ENCODE data around the gene IL1RAP.

Gene IL1RAP

DNA sequence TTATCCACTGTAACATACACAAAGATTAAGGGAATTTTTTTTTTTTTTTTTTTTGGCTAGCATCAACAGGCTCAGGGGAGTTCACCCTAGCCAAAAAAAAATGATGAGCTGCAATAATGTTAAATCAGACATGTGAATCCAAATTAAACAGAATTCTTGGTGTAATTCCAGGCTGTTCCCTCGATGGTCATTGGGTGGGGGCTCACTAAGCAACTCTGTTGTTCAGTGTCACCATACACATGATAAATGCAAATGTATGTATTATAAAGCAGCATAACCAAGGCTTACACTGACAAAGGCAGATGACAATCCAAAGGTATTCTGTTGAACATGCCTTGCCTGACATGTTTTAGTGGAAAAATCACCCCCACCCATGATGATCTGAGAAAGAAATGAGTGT, 29.0 kb downstream of the IL1RAP start:
- DNase-seq: no peak

DNA sequence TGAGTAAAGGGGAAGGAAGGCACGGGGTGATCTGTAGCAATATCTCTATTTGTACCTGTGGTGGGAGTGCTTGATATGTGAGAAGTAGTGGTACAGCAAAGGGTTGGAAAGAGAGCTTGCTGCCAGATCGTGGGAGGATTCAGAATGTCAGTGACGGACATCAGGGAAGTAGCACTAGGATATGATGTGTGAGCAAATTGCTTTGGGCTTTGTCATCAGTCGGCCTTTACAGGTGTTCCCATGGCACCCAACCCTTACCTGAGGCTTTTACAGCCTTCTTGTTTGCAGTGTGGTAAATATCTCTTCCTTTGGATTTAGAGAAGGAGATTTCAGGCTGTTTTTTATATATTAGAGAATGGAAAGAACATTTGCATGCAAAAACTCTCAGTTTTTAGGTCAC, 29.8 kb downstream of the IL1RAP start:
- DNase-seq: no peak

GRCh38 chr3:190545191-190545590, 31.3 kb downstream of the IL1RAP start:
- no peak for DNase-seq

DNA sequence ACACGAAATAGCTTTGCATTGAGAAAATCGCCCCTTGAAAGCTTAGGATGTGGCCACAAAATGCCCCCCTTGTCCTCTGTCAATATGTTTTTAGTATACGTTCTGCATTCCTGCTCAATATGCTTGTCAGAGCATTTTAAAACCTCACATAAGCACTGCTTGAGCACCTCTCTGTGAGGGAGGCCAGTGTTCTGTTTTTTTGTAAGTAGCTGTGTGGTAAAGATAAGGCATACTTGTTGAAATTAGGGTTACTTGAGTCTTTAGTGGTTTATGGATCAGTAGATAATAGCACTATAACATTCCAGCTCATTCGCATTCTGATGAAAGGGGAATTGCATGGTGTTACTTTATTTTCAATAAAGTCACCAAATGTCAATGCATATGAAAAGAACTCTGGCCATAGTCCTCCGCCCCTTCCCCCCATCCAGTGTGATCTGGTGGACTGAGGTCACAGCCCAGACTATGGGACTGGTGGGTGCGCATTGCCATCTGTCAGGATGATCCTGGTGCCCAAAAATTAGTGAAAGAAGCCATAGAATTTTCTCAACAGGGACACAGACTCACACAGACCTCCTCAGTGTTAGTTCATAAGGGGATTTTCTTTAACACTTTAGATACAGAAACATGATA, 33.1 kb downstream of the IL1RAP start:
- no peak for DNase-seq

- no peak for DNase-seq
Observed at GRCh38 chr3:190548031-190548656, 34.3 kb downstream of the IL1RAP start.

GRCh38 chr3:190552021-190552420, 38.1 kb downstream of the IL1RAP start:
- DNase-seq: no peak

DNA sequence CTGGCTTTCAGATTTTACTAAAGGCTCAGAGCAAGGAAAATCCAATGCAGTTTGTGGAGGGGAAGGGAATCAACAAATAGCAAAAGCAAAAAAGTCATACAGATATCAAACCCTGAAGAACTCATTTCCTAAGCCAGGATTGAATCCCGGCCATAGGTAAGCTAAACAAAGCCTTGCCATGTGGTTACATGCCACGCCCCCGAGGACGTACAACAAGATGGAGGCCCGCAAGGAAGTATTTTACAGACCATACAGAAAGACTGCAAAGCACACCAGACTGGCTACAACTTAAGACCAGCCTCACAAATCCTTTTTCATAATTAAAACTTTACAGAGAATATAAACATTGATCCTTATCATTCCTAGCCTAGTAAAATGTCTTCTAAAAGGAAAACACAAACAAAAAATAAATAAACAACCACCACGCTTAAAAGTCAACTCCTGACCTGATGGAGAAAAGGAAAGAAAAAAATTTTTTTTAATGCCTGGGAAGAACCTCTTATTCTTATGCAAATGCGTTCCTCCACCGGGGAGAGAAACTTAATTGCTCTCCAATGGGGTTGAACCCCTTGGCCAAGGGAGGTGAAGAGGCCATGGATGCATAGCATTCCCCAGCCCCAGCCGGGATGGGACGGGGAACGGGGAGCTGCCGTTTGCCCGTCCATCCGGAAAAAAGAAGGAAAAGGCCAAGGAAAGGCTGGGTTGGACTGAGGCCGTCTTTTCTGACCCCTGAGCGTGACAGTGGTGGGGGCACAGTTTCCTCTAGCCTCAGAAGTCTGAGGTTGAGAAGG, 39.3 kb downstream of the IL1RAP start:
- DNase-seq: no peak

GRCh38 chr3:190554197-190554596, 40.3 kb downstream of the IL1RAP start:
- no peak for DNase-seq

GRCh38 chr3:190556351-190556750, 42.5 kb downstream of the IL1RAP start:
- no peak for DNase-seq

DNA sequence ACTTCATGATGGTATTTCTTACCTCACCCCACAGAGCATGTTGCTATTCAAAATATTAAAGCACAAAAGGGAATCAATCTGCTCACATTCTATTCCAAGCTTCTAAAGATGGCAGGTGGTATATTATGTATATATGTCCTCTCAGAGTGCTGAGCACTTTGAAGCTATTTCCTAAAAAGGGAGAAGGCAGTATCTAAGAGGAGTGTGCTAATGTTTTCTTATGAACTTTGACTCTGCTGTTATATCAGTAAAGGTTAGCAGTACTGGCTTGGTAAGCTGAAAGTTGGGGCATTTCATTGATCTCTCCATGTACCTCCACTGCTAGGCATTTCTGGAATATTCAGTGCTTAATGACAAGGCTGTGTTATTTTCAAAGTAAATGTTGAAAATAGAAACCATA, 43.4 kb downstream of the IL1RAP start:
- no peak for DNase-seq

DNA sequence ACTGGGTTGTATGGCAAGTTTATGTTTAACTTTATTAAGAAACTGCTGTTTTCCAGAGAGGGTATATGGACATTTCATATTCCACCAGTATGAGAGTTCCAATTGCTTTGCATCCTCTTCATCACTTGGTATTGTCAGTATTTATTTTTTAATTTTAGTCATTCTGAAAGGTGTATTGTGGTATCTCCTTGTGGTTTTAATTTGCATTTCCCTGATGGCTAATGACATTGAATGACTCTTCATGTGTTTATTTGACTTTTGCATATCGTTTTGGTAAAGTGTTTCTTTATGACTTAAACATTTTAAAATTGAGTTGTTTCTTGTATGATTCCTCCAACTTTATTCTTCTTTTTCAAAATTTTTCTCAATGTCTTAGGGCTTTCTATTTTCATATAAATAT, 44.4 kb downstream of the IL1RAP start:
- DNase-seq: no peak

DNA sequence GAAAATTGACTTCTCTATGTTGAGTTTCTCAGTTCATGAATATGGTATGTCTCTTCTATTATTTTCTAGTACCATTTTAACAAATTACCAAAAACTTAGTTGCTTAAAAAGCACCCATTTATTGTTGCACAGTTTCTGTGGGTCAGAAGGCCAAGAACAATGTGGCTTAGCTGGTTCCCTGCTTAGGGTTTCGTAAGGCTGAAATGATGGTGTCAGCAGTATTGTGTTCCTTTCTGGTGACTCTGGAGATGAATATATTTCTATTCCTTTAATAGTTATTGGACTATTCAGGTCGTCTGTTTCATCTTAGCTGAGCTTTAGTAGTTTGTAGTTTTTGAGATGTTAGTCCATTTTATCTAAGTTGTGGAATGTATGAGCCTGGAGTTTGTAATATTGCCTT, 44.9 kb downstream of the IL1RAP start:
- no peak for DNase-seq

GRCh38 chr3:190560013-190560895, 46.4 kb downstream of the IL1RAP start:
- DNase-seq: no peak

- DNase-seq: no peak
Observed at GRCh38 chr3:190562866-190563510, 49.1 kb downstream of the IL1RAP start.

DNA sequence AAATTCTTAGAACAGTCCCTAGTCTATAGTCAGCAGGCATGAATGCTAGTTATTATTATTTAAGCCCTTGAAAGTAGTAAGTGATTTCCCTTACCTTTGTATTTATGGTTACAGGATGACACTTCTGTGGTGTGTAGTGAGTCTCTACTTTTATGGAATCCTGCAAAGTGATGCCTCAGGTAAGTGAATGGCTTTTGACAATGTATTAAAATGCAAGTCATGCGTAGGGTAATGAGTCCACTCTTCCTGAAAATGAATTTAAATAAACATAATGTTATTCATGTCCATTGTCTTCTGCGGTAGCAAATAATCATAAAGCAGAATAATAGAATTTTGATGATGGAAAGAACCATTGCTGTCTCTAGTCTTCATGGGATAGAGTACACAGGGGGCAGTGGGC, 50.3 kb downstream of the IL1RAP start:
- DNase-seq: no peak

DNA sequence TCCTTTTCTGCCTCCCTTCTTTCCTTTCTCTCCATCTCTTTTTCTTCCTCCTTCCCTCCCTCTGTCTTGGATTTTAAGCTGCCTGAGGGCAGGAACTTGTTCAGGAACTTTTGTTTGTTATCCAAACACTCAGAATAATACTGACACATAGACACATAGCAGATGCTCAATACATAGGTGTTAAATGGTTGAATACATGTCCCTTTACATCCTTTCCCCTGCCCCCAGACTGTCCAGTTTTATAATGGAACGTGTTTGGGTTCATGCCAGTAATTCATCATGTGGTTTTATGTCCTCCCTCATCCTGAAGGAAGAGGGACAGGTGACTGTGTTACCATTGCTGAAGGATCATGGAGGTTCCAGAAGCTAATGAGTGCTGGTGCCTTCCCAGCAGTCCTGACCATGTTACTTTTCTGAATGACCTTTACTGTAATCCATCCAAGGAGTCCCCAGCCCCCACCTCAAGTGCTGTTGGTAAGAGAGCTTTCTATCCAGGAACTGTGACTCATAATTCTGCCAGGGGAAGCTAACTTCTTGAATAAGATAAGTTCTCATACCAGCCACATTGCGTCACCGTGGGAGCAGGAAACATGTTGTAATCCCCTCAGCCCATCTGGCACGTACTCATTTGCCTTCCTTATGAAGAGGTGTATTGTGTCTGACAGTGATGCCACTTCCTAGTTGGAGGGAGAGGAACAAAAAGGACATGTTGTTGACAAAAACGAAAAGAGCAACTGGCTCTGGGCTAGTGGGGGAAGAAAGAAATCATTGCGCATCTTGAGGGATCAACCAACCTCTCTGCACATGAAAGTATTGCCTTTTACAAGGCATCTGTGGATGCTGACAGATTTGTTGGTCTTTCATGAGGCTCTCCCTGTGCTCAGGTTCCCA, 52.4 kb downstream of the IL1RAP start:
- no peak for DNase-seq

DNA sequence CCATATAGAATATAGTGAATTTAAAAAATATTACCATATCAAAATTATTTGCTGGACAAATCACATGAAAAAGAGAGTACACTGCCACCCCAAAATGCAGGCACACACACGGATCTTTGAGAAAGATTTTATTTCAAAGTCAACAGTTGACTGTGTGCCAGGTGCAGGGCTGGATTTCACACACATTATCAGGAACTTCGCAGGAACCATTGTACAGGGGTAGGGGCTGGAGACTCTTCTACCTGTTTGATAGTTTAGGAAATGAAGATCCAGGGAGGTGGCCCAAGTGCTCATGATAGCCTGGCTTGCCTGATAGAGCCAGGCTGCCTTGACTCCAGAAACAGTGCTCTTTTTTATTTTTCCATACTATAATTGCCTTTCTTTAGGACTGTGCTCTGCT, 54.2 kb downstream of the IL1RAP start:
- DNase-seq: no peak

DNA sequence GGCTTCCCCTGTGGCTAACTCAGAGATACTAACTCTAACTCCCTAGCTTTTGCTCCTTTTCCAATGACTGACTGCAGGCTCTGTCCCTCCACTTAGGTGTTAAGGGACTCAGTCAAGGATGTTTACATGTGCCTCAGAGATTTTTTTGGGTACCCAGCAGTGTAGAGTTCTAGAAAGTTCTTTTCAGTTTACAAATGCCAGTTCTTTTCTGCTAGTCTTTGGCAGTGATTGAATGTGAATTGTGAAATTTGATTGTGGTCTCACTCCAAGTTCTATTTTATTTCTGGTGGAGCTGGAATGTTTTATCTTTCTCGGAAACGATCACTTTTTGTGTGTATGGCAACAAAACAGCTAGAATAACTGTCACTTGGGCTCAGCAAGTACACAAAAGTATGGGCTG, 60.6 kb downstream of the IL1RAP start:
- no peak for DNase-seq

DNA sequence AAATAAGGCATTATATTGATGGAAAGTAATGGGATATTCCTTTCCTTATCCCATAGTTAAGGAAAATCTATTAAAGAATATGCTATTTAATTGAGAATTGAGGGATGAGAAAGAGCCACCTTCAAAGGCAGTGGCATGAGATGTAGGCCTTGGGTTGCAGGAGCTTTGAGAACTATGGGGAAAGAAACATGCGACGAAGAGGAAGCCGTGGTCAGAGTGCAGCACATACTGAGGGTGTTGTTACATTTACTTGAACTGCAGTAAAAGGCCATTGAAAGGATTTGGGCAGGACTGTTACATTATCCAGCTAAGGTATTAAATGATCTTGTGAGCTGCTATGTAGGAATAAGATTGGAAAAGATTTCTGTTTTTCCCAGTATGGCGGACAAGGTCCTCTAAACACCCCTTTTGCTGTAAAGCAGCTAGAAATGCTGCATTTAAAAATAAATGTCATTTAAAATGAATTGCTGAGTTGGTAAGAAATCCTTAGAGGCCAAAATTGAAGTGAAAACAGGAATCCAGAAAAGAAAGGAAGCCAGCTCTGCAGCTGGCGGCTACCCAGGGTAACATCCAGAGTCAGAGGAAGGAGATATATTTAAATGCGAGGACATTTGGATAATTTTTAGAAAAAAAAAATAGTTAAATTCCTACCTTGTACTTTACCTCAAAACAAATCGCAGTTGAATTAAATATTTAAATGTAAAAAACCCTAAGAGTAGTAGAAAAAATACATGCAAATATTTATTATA, 61.7 kb downstream of the IL1RAP start:
- no peak for DNase-seq

- DNase-seq: no peak
Observed at GRCh38 chr3:190577225-190577624, 63.3 kb downstream of the IL1RAP start.
